ENCODE data around the gene KCTD10. TPM values are rescaled to one million over a fixed set of nuclear protein-coding genes. Genes with fewer than 3 reads are reported as not detected.
"Not testable (repeated sequence)": the region's sequence is repeated elsewhere in the genome, so short reads cannot be mapped to it uniquely, and the experiment has no call there.

The KCTD10 gene
- total RNA-seq, 2 experiments from 2014 or later, result 35.0 to 41.8 TPM

DNA sequence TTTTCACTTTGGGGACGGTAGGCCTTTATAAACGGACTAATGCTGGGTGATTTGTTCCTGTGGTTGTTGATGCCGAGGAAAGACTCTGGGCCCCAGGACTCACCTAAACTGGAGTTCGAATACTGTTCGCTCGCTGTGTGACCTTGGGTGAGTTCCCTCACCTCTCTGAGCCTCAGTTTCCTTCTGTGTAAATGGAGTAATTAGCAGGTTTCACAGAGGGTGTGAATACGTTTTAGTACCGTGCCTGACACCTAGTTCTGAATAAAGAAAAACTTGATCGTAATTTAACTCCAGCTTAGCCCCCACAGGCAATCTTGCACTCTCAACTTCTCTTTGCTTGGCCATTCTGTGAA, 839 bp upstream of the KCTD10 start:
- Mint-ChIP-seq H3K36me3 (ENCODE audit: low read depth) (no peaks in the 10 kb centered on the region), H3K4me1 (peaks cover 38% of the 10 kb centered on the region), H3K4me3 (peak overlapping the region; percentile 89), H3K27me3 (no peaks in the 10 kb centered on the region), H3K27ac (peak overlapping the region; percentile 99), H3K9me3 (no peaks in the 10 kb centered on the region)
- ChIA-PET CTCF (interaction anchor here (1.2 to 2.5 kb wide), 3 partner anchors 20 to 41 kb away, joined by 3 to 7 read pairs (median 3); no protein-coding TSS in a partner anchor), POLR2A (no interaction called here)
- no peak for DNase-seq

DNA sequence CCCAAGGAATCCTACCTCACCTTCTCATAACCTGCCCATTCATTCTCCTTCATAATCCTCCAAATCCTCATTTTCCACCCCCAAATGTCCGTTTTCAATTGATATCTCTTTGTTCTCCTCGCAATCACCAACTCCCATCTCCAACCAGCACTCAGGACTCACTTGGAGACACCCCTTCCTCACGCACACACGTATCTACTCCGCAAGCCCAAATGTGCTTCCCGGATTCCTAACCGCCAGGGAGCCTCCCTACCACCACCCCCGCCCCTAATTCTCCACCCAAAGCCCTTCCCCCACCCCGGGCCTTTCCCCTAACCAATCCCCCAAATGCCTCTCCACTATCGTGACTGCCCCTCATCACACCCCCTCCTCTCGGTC, 304 bp downstream of the KCTD10 start:
- H3K4me3 Mint-ChIP-seq, result peak overlapping the region; percentile 89
- no peak for DNase-seq
- CTCF ChIA-PET, result interaction anchor here (1.0 to 2.5 kb wide), 5 partner anchors 9 to 43 kb away, joined by 3 to 7 read pairs (median 5); no protein-coding TSS in a partner anchor
- POLR2A ChIA-PET, result no interaction called here
- H3K9me3 Mint-ChIP-seq, result no peaks in the 10 kb centered on the region
- no peaks in the 10 kb centered on the region for H3K36me3 Mint-ChIP-seq (ENCODE audit: low read depth)
- H3K27ac Mint-ChIP-seq, result peak overlapping the region; percentile 99
- H3K27me3 Mint-ChIP-seq, result no peaks in the 10 kb centered on the region
- peaks cover 38% of the 10 kb centered on the region for H3K4me1 Mint-ChIP-seq

- no peaks in the 10 kb centered on the region for H3K27me3 Mint-ChIP-seq
- H3K27ac Mint-ChIP-seq, result peak overlapping the region; percentile 99
- no peaks in the 10 kb centered on the region for H3K36me3 Mint-ChIP-seq (ENCODE audit: low read depth)
- H3K4me3 Mint-ChIP-seq, result peak overlapping the region; percentile 89
- peaks cover 38% of the 10 kb centered on the region for H3K4me1 Mint-ChIP-seq
- POLR2A ChIA-PET, result no interaction called here
- CTCF ChIA-PET, result interaction anchor here (1.0 to 2.5 kb wide), 4 partner anchors 19 to 122 kb away, joined by 3 to 7 read pairs (median 4); no protein-coding TSS in a partner anchor
- H3K9me3 Mint-ChIP-seq, result no peaks in the 10 kb centered on the region
- DNase-seq, result peak; percentile 10
These were observed 900 bp downstream of the KCTD10 start for GRCh38 chr12:109475993-109476806.

DNA sequence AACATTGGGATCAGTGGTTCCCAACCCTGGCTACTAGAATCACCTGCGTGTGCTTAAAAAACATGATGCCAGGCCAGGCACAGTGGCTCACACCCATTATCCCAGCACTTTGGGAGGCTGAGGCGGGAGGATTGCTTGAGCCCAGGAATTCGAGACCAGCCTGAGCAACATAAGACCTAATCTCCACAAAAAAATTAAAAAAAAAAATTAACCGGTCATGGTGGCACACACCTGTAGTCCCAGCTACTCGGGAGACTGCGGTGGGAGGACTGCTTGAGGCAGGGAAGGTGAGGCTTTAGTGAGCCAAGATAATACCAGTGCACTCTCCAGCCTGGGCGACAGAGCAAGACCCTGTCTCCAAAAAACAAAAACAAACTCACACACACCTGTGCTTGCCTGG, 2.0 kb downstream of the KCTD10 start:
- Mint-ChIP-seq H3K9me3 (no peaks in the 10 kb centered on the region), H3K27me3 (no peaks in the 10 kb centered on the region), H3K4me1 (peaks cover 45% of the 10 kb centered on the region), H3K27ac (no peak overlapping the region), H3K4me3 (no peak overlapping the region), H3K36me3 (ENCODE audit: low read depth) (peaks cover 4% of the 10 kb centered on the region)
- POLR2A ChIA-PET, result interaction anchor here (0.6 kb wide), 1 partner anchor 20 kb away, joined by 5 read pairs; no protein-coding TSS in a partner anchor
- CTCF ChIA-PET, result interaction anchor here (1.1 kb wide), 1 partner anchor 42 kb away, joined by 3 read pairs; no protein-coding TSS in a partner anchor
- DNase-seq, result no peak

DNA sequence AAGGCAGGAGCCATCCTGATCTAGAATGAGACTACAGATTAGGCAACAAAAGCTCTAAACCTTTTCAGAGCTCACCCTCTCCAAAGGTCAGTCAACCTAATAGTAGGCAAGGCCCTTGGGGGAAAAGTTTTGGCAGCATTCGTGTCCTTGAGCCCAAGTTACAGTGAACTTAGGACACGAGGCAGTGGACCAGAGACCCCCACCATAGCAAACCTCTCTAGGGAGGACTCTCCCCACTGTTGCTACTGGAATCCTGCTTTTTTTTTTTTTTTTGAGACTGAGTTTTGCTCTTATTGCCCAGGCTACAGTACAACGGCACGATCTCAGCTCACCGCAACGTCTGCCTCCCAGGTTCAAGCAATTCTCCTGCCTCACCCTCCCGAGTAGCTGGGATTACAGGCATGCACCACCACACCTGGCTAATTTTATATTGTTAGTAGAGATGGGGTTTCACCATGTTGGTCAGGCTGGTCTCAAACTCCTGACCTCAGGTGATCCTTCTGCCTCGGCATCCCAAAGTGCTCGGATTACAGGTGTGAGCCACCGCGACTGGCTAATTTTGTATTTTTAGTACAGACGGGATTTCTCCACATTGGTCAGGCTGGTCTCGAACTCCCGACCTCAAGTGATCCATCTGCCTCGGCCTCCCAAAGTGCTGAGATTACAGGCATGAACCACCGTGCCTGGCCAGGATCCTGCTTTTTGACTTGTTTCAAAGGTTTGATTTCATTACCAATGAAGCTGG, 3.4 kb downstream of the KCTD10 start:
- POLR2A ChIA-PET, H3K4me3 Mint-ChIP-seq, H3K9me3 Mint-ChIP-seq, DNase-seq, H3K27me3 Mint-ChIP-seq, H3K27ac Mint-ChIP-seq: not testable (repeated sequence)
- peaks cover 11% of the 10 kb centered on the region for H3K36me3 Mint-ChIP-seq (ENCODE audit: low read depth)
- CTCF ChIA-PET, result interaction anchor here (0.6 to 1.5 kb wide), 4 partner anchors 11 to 566 kb away, joined by 3 to 4 read pairs (median 3); no protein-coding TSS in a partner anchor
- H3K4me1 Mint-ChIP-seq, result peaks cover 48% of the 10 kb centered on the region

DNA sequence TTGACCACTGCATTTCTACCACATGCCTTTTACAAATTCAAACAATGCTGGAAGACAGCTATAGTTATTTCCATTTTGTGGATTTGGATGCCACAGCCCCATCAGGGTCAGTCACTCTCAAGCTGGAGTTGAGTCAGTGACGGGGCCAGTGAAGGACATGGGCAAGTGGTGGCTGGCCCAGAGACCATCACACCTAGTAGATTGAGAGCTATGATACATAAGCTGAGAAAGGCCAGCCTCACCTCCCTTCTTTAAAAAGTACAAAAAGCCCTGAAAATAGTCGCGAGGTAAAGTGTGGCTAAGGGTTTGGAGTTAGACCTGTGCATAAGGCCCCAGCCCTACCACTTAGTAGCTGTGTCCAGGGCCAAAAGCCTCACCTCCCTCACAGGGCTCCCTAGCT, 4.1 kb downstream of the KCTD10 start:
- H3K27me3 Mint-ChIP-seq, result no peaks in the 10 kb centered on the region
- POLR2A ChIA-PET, result no interaction called here
- H3K4me1 Mint-ChIP-seq, result peaks cover 51% of the 10 kb centered on the region
- DNase-seq, result no peak
- CTCF ChIA-PET, result interaction anchor here (0.6 to 1.5 kb wide), 3 partner anchors 10 to 36 kb away, joined by 3 to 4 read pairs (median 3); no protein-coding TSS in a partner anchor
- H3K4me3 Mint-ChIP-seq, result no peak overlapping the region
- no peak overlapping the region for H3K27ac Mint-ChIP-seq
- no peaks in the 10 kb centered on the region for H3K9me3 Mint-ChIP-seq
- peaks cover 15% of the 10 kb centered on the region for H3K36me3 Mint-ChIP-seq (ENCODE audit: low read depth)

DNA sequence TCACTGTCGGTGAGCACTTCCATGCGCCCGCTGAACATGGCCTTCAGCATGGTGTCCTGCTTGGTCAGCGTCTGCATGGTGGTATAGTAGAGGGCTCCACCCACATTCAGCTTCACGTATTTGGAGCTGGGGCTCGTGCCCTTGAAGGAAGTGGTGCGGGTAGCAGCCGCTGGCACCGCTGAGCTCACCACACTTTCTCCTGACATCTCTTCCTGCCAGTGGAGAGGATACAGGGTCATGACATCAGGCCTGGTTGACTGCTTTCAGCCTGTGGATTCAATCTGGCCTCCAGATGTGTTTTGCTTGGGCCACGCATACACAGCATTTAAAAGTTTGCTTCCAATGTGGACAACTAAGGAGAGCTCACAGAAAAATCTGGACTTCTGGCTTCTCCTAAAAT, 7.6 kb downstream of the KCTD10 start:
- ChIA-PET CTCF (interaction anchor here (0.6 to 1.5 kb wide), 2 partner anchors 12 to 758 kb away, joined by 4 to 5 read pairs; no protein-coding TSS in a partner anchor), POLR2A (no interaction called here)
- no peak for DNase-seq
- H3K27ac Mint-ChIP-seq, result no peak overlapping the region
- H3K4me1 Mint-ChIP-seq, result peaks cover 27% of the 10 kb centered on the region
- H3K9me3 Mint-ChIP-seq, result no peaks in the 10 kb centered on the region
- no peaks in the 10 kb centered on the region for H3K27me3 Mint-ChIP-seq
- peaks cover 16% of the 10 kb centered on the region for H3K36me3 Mint-ChIP-seq (ENCODE audit: low read depth)
- H3K4me3 Mint-ChIP-seq, result no peak overlapping the region

DNA sequence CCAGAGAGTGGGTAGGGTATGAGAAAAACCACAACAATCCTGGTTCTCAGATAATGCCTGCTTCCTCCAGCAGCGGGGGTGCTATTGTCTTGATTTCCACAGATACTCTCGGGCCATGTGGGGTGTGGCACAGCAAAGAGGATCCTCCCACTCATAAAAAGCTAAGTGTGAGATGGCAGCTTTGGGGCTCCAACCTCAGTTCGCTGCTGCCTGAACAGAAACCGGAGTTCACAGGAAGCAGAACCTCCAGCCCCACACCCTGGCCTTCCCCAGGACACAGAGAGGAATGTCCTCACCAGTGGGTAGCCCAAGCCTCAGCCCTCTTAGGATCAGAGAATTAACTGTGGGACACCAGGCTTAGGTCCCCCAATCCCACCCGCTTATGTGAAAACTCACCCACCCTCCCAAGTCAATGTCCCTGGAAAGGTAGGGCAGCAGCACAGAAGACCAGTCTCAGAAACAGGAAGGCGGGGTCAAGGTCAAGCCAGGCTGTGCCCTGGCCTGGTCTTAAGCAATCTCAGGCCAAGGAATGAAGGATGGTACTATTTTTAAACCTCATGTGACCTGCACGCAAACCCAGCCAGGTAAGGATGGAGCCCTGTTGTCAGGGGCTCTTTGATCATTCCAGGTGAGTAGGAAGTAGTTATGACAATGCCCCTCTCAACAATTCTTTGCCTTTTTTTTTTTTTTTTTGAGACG, 9.0 kb downstream of the KCTD10 start:
- ChIA-PET CTCF (interaction anchor here (1.7 kb wide), 1 partner anchor 9 kb away, joined by 5 read pairs; the partner anchor contains the start of genes KCTD10 and UBE3B), POLR2A (no interaction called here)
- Mint-ChIP-seq H3K4me1 (peaks cover 37% of the 10 kb centered on the region), H3K27ac (no peak overlapping the region), H3K27me3 (no peaks in the 10 kb centered on the region), H3K9me3 (no peaks in the 10 kb centered on the region), H3K4me3 (no peak overlapping the region), H3K36me3 (ENCODE audit: low read depth) (peaks cover 16% of the 10 kb centered on the region)
- no peak for DNase-seq

GRCh38 chr12:109466821-109467220, 10.3 kb downstream of the KCTD10 start:
- Mint-ChIP-seq H3K9me3 (no peaks in the 10 kb centered on the region), H3K27me3 (no peaks in the 10 kb centered on the region), H3K27ac (no peak overlapping the region), H3K36me3 (ENCODE audit: low read depth) (peaks cover 19% of the 10 kb centered on the region), H3K4me3 (no peak overlapping the region), H3K4me1 (peaks cover 50% of the 10 kb centered on the region)
- DNase-seq, result no peak
- POLR2A ChIA-PET, result no interaction called here
- CTCF ChIA-PET, result interaction anchor here (1.0 to 1.7 kb wide), 3 partner anchors 9 to 12 kb away, joined by 3 to 5 read pairs (median 5); partner anchors contain the start of genes KCTD10 and UBE3B

DNA sequence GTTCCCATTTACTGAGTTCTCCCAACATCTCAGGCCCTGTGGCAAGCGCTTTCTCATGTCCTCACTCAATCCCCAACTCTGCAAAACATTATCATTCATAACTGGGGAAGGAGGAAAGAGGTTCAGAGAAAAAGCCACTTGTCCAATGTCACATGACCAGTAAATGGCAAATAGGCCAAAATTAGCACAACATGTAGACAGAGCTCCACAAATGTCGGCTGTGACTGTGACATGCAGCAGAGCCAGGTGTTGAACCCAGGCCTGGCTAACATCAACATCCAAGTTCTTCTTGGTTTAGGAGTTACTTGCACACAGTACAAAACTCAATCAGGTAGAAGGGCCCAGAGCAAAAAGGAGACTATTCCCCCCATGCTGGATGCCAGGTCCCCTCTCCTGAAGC, 10.8 kb downstream of the KCTD10 start:
- POLR2A ChIA-PET, result no interaction called here
- no peaks in the 10 kb centered on the region for H3K27me3 Mint-ChIP-seq
- H3K4me1 Mint-ChIP-seq, result peaks cover 53% of the 10 kb centered on the region
- no peak overlapping the region for H3K27ac Mint-ChIP-seq
- H3K36me3 Mint-ChIP-seq (ENCODE audit: low read depth), result peaks cover 21% of the 10 kb centered on the region
- no peak for DNase-seq
- H3K4me3 Mint-ChIP-seq, result no peak overlapping the region
- CTCF ChIA-PET, result interaction anchor here (1.7 kb wide), 1 partner anchor 11 kb away, joined by 5 read pairs; no protein-coding TSS in a partner anchor
- no peaks in the 10 kb centered on the region for H3K9me3 Mint-ChIP-seq

- peaks cover 15% of the 10 kb centered on the region for H3K36me3 Mint-ChIP-seq (ENCODE audit: low read depth)
- ChIA-PET POLR2A (no interaction called here), CTCF (no interaction called here)
- H3K9me3 Mint-ChIP-seq, result no peaks in the 10 kb centered on the region
- H3K27ac Mint-ChIP-seq, result no peak overlapping the region
- peaks cover 49% of the 10 kb centered on the region for H3K4me1 Mint-ChIP-seq
- no peak overlapping the region for H3K4me3 Mint-ChIP-seq
- DNase-seq, result no peak
- no peaks in the 10 kb centered on the region for H3K27me3 Mint-ChIP-seq
These were observed 12.3 kb downstream of the KCTD10 start for GRCh38 chr12:109464642-109465351.

DNA sequence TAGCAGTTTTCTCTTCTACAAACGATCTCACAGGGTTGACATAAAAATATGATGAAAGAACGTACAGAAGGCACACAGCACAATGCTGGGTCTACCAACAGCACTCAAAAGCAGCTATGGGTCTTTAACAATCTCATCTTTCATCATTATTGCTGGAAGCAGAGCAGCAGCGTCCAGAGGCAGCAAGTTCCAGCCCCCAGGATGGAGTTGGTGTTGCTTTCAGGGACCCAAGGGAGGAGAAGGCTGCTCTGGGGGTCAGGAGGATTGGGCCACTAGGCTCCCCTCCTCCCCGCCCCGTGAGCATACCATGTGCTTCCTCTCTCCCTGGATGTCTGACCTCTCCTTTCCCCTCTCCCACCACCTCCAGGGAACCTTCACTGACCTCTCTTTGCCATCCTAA, 13.3 kb downstream of the KCTD10 start:
- no peaks in the 10 kb centered on the region for H3K9me3 Mint-ChIP-seq
- no peak for DNase-seq
- H3K27me3 Mint-ChIP-seq, result no peaks in the 10 kb centered on the region
- peaks cover 50% of the 10 kb centered on the region for H3K4me1 Mint-ChIP-seq
- POLR2A ChIA-PET, result no interaction called here
- H3K36me3 Mint-ChIP-seq (ENCODE audit: low read depth), result peaks cover 15% of the 10 kb centered on the region
- H3K4me3 Mint-ChIP-seq, result peak overlapping the region; percentile 3
- H3K27ac Mint-ChIP-seq, result peak overlapping the region; percentile 85
- CTCF ChIA-PET, result interaction anchor here (1.2 kb wide), 1 partner anchor 10 kb away, joined by 4 read pairs; no protein-coding TSS in a partner anchor
